Measurements from ENCODE around the gene GRIA1.

GRCh38 chr5:153658149-153658548, 167.7 kb downstream of the GRIA1 start:
- TF ChIP-seq REST (IDR thresholded peaks at IDR 0.05; ENCODE audit: insufficient read depth in 1 of 2, low read depth in 2 of 2, low read length in 1 of 2) (no peak), CTCF (IDR thresholded peaks at IDR 0.05) (no peak)
